Measurements from ENCODE around the gene ROCK2.
"Not testable (repeated sequence)": the region's sequence is repeated elsewhere in the genome, so short reads cannot be mapped to it uniquely, and the experiment has no call there.

ROCK2 gene

GRCh38 chr2:11261564-11261963 is 82.9 kb downstream of the ROCK2 start:
- DNase-seq: not testable (repeated sequence)

GRCh38 chr2:11260979-11261378 is 83.5 kb downstream of the ROCK2 start:
- DNase-seq: no peak

GRCh38 chr2:11257964-11258363 is 86.5 kb downstream of the ROCK2 start:
- no peak for DNase-seq

- no peak for DNase-seq
Measured at GRCh38 chr2:11257078-11257477, 87.4 kb downstream of the ROCK2 start.

- no peak for DNase-seq
Measured at GRCh38 chr2:11256166-11256565, 88.3 kb downstream of the ROCK2 start.

- no peak for DNase-seq
Measured at GRCh38 chr2:11254100-11254536, 90.3 kb downstream of the ROCK2 start.

- DNase-seq: not testable (repeated sequence)
Measured at GRCh38 chr2:11252458-11252857, 92.0 kb downstream of the ROCK2 start.

GRCh38 chr2:11250400-11251196 is 93.8 kb downstream of the ROCK2 start:
- no peak for DNase-seq

GRCh38 chr2:11245322-11245721 is 99.1 kb downstream of the ROCK2 start:
- no peak for DNase-seq

GRCh38 chr2:11244091-11244826 is 100.2 kb downstream of the ROCK2 start:
- DNase-seq: no peak

- no peak for DNase-seq
Measured at GRCh38 chr2:11243512-11243911, 100.9 kb downstream of the ROCK2 start.

- no peak for DNase-seq
Measured at GRCh38 chr2:11242542-11243174, 101.8 kb downstream of the ROCK2 start.

- no peak for DNase-seq
Measured at GRCh38 chr2:11241412-11242203, 102.8 kb downstream of the ROCK2 start.

- DNase-seq: no peak
Measured at GRCh38 chr2:11239666-11240462, 104.6 kb downstream of the ROCK2 start.

GRCh38 chr2:11239147-11239546 is 105.3 kb downstream of the ROCK2 start:
- DNase-seq: no peak

GRCh38 chr2:11237122-11237521 is 107.3 kb downstream of the ROCK2 start:
- DNase-seq: no peak

- DNase-seq: no peak
Measured at GRCh38 chr2:11236335-11236734, 108.1 kb downstream of the ROCK2 start.

- DNase-seq: no peak
Measured at GRCh38 chr2:11235583-11235982, 108.9 kb downstream of the ROCK2 start.

- DNase-seq: no peak
Measured at GRCh38 chr2:11234309-11234708, 110.1 kb downstream of the ROCK2 start.

GRCh38 chr2:11231193-11231592 is 113.2 kb downstream of the ROCK2 start:
- DNase-seq: not testable (repeated sequence)

- DNase-seq: no peak
Measured at GRCh38 chr2:11228692-11229091, 115.7 kb downstream of the ROCK2 start.

- DNase-seq: no peak
Measured at GRCh38 chr2:11227595-11227994, 116.8 kb downstream of the ROCK2 start.

Measured in right hindlimb (tissue), 1 donor.